Stimulated activated naive CD4-positive, alpha-beta T cell treated with Interleukin-2 at 50 U/mL for 16 hours (primary cell): Measurements from ENCODE around the gene CRLF2.
"Not testable (repeated sequence)": the region's sequence is repeated elsewhere in the genome, so short reads cannot be mapped to it uniquely, and the experiment has no call there.

Source experiments
- DNase-seq: peaks from one replicate; lab custom pipeline; 2025; lab: John Stamatoyannopoulos, UW

The CRLF2 gene

DNA sequence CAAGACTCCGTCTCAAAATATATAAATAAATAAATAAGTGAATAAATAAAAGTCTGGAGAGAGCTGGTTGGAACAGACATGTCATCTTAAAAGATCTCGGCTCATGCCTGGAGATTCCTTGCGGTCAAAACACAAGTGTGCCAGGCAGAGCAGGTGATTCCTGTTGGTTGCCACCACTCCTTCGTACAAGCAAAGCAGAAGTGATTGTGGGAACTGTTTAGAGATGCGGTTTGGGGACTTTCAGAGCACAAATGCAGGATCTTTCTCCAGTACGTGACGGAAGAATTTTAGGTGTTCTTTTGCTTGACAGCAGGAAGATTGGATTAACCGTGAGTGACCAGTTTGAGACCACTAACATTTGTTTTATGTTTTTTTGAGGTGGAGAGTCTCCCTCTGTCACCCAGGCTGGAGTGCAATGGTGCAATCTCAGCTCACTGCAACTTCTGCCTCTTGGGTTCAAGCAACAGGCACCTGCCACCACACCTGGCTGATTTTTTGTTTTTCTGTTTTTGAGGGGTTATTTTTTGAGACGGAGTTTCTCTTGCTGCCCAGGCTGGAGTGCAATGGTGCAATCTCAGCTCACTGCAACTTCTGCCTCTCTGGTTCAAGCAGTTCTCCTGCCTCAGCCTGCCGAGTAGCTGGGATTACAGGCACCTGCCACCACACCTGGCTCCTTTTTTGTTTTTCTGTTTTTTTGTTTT, 2.8 kb upstream of the CRLF2 start:
- no peak for DNase-seq

DNA sequence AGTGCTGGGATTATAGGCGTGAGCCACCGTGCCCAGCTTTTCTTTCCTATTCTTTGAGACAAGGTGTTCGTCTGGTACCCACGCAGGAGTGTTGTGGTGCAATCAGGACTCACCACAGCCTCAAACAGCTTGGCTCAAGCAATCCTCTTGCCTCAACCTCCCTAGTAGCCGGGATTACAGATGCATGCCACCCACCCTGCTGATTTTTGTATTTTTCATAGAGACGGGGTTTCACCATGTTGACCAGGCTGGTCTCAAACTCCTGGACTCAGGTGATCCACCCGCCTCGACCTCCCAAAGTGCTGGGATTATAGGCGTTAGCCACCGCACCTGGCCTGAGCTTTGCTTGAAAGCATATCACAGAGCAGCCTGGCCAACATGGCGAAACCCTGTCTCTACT, 1.5 kb upstream of the CRLF2 start:
- DNase-seq, result no peak

DNA sequence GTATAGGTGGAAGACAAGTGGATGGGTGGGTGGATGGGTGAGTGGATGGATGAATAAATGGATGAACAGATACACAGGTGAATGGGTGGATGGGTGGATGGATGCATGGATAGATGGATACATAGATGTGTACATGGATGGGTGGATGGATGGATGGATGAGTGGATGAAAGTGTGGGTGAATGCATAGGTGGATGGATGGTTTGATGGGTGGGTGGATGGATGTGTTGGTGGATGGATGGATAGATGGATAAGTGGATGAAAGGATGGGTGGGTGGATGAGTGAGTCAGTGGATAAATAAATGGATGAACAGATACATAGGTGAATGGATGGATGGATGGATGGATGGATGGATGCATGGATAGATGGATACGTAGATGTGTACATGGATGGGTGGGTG, 1.6 kb downstream of the CRLF2 start:
- DNase-seq, result no peak

DNA sequence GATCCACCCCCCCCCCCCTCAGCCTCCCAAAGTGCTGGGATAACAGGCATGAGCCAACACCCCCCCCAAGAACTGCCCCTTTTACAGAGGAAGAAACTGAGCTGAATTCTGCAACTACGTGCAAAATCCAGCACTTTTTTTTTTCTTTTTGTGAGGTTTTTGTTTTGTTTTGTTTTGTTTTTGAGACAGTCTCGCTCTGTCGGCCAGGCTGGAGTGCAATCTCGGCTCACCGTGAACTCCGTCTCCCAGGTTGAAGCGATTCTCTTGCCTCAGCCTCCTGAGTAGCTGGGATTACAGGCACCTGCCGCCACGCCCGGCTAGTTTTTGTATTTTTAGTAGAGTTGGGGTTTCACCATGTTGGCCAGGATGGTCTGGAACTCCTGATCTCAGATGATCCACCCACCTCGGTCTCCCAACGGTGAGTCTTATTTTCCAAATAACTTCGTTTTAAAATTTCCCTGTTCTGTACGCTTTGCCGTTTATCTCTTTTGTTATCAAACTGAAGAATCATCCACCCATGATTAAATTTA, 4.9 kb downstream of the CRLF2 start:
- no peak for DNase-seq

DNA sequence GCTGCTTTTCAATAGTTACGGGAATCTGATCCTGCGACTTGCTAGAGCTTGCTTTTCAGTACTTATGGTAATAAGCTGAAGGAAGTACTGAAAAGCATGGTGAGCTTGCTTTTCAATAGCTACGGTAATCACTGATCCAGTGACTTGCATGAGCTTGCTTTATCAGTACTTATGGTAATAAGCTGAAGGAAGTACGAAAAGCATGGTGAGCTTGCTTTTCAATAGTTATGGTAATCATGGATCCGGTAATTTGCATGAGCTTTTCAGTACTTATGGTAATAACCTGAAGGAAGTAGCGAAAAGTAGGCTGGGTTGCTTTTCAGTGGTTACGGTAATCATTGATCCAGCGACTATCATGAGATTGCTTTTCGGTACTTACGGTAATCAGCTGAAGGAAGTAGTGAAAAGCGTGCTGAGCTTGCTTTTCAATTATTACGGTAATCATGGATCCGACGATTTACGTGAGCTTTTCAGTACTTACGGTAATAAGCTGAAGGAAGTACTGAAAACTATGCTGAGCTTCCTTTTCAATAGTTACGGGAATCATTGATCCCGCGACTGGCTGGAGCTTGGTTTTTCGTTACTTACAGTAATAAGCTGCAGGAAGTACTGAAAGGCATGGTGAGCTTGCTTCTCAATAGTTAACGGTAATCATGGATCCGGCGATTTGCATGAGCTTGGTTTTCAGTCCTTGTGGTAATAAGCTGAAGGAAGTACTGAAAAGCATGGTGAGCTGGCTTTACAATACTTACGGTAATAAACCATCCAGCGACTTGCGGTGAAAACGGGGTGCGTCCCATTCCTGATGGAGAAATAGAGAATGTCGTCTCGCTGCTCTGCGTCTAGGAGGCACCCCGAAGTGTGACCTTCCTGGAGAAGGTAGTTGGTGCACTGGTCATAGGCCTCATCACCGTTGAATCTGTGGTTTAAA, 6.5 kb downstream of the CRLF2 start:
- no peak for DNase-seq

DNA sequence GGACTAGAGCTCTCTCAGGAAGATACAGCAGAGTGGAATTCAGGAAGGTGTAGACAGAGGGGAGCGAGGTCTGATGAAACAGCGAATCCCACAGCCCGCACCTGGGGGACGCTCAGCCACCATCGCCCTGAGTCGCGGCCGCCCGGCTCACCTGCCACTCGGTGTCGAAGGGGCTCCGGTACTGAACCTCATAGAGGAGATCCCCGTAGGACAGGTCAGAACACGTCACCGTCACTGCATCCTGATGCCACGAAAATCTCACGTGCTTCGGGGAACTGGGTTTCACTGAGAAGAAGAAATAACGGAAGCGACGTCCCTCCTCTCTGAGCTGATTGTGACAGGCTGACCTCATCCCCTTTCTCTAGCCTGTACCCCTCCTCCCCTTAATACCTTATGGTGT, 10.2 kb downstream of the CRLF2 start:
- no peak for DNase-seq

DNA sequence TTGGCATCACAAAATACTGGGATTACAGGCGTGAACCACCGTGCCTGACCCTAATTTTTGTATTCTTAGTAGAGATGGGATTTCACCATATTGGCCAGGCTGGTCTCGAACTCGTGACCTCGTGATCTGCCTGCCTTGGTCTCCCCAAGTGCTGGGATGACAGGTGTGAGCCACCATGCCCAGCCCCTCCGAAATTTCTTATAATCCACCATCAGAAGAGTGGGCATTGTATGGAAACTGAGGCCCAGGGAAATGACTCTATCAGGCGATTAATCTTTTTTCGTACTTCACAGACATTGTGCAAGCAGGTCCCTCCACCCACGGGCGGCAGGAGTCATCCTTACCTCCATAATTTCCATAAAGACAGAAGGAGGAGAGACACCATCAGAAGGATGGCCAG, 16.0 kb downstream of the CRLF2 start:
- DNase-seq, result no peak

DNA sequence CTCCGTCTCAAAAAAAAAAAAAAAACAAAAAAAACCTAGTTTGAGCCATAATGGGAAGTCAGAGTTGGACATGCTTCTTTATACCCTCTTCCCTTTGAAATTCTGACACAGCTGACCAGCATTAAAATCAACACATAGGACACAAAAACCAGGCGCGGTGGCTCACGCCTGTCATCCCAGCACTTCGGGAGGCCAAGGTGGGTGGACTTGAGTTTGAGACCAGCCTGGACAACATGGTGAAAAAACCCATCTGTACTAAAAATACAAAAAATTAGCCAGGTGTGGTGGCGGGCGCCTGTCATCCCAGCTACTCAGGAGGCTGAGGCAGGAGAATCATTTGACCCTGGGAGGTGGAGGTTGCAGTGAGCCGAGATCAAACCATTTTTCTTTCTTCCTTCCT, 20.3 kb downstream of the CRLF2 start:
- not testable (repeated sequence) for DNase-seq

DNA sequence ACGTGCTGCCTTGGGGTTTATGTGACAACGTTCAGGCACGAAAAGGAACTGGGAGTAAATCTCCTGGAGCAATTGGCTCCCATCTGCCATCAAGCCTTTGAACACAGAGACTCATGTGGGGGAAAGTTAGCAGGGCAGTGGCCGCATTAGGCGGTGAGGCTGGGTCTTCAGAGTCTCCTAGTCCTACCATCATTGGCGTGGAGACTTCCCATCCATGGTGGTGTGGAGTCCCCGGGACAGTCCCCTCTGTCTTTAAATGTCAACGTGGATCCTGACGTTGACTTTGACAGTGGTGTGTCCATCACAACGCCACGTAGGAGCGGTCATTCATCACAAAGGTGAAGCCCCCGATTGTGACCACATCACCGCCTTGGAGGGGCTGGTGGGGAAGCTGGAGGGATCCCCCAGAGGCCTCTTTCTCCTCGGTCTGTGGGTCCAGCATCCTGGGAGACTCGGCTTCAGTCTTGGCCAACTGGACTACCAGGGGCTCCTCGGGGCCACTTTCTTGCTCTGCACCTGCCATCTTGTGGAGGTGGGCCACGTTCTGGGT, 21.8 kb downstream of the CRLF2 start:
- no peak for DNase-seq

DNA sequence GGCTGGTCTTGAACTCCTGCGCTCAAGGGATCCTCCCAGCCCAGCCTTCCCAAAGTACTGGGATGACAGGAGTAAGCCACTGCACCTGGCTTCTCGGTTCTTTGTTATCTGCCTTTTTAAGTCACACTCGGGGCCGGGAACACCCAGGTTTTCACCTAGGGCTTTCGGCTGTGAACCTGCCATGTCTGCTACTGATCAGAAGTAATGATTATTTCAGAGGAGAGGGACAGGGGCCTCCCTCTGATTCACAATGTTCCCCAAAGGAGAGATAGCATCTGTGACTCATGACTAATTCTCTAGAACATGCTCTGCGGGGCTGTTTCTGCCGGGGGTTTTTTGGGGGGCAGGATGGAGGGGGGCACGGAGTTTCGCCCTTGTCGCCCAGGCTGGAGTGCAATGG, 26.9 kb downstream of the CRLF2 start:
- DNase-seq, result no peak

DNA sequence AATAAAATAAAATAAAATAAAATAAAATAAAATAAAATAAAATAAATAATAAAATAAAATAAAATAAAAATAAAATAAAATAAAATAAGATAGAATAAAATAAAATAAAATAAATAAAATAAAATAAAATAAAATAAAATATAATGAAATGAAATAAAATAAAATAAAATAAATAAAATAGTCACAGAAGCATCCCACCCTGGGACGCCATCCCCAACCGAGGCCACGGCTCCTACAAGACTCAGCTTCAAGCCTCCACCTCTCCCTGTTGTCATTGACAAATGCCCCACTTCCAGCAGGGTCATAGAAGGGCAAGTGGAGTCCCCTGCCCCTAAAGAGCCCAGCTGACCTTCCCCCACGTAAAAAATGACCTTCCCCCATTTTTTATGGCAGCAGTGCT, 30.2 kb downstream of the CRLF2 start:
- no peak for DNase-seq

DNA sequence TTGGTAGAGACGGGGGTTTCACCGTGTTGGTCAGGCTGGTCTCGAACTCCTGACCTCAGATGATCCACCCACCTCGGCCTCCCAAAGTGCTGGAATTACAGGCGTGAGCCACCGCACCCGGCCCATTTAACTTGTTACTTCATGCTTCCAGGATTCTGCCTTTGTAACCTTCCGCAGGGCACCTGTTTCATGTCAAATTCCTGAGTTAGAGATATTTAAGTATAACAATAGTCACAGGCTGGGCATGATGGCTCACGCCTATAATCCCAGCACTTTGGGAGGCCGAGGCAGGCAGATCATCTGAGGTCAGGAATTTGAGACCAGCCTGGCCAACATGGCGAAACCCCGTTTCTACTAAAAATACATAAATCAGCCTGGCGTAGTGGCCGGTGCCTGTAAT, 30.8 kb downstream of the CRLF2 start:
- DNase-seq, result not testable (repeated sequence)

DNA sequence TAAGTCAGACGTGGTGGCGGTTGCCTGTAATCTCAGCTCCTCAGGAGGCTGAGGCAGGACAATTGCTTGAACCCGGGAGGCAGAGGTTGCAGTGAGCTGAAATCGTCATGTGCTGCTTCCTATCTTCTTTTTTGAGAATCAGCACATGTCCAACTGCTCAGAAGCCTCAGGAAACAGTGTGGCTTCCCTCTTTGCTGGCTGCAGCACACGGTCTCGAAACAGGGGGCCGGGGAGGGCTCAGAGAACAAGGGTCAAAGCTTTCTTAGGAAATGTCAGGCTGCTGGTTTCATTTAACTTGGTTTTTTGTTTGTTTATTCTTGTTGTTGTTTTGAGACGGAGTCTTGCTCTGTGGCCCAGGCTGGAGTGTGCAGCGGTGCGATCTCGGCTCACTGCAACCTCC, 31.3 kb downstream of the CRLF2 start:
- DNase-seq, result no peak

DNA sequence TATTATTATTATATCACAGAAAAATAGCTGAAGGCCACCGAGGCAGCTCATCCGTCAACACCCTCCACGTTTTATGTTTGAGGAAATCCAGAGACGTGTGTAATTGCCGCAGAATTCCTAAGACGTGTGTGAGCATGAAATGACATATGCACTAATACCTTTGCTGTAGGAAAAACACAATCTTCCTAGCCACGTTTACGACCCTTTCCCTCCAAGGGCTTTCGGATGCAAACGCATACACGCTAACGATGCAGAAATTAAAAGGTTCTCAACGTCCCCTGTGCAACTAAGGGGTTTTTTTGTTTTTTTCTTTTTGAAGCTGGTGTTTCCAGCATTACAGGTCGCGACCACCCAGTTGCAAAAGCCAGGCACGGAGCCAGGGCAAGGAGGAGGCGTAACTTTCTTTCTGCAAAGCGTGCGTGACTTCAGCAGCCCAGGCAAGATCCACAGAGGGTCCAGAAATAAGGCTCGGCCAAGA, 33.8 kb downstream of the CRLF2 start:
- no peak for DNase-seq

DNA sequence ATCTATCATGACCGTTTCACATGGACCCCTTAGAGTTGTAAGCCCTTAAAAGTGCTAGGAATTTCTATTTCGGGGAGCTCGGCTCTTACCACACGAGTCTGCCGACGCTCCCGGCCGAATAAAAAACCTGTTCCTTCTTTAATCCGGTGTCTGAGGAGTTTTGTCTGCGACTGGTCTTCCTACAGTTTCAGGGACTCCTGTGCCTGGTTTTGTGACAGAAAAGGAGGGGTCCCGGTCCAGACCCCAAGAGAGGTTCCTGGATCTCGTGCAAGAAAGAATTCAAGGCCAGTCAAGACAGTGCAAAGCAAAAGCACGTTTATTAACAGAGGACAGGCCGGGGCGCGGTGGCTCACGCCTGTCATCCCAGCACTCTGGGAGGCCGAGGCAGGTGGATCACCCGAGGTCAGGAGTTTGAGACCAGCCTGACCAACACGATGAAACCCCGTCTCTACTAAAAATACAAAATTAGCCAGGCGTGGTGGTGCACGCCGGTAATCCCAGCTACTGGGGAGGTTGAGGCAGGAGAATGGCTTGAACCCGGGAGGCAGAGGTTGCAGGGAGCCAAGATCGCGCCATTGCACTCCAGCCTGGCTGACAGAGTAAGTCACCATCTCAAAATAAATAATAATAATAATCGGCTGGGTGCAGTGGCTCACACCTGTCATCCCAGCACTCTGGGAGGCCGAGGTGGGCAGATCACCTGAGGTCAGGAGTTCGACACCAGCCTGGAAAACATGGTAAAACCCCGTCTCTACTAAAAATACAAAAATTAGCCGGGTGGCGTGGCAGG, 35.7 kb downstream of the CRLF2 start:
- DNase-seq, result not testable (repeated sequence)

DNA sequence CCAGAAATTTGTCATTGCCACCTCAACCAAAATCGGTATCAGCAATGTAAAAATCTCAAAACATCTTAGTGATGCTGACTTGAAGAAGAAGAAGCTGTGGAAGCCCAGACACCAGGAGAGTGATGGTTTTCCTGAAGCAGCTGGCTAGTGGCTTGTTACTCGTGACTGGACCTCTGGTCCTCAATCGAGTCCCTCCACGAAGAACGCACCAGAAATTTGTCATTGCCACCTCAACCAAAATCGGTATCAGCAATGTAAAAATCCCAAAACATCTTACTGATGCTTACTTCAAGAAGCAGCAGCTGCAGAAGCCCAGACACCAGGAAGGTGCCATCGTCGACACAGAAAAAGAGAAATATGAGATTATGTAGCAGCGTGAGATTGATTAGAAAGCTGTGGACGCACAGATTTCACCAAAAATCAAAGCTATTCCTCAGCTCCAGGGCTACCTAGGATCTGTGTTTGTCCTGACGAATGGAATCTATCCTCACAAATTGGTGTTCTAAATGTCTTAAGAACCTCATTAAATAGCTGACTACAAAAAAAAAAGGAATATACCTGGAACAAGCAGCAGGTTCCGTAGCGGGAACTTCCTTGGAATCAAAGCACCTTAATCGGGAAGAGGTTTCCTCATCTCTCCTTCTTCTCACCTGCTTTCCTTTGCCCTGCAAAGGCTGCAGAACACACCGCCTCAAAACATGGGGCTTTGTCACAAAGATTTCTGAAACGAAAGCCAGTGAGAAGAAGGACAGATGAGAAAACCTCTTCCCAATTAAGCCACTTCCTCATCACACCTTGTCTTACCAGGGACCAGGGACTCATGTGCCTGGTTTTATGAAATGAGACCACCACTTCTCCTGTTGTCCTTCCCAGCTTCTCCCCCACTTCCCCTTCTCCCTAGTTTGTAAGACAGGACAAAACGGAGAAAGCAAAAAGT, 37.6 kb downstream of the CRLF2 start:
- not testable (repeated sequence) for DNase-seq

DNA sequence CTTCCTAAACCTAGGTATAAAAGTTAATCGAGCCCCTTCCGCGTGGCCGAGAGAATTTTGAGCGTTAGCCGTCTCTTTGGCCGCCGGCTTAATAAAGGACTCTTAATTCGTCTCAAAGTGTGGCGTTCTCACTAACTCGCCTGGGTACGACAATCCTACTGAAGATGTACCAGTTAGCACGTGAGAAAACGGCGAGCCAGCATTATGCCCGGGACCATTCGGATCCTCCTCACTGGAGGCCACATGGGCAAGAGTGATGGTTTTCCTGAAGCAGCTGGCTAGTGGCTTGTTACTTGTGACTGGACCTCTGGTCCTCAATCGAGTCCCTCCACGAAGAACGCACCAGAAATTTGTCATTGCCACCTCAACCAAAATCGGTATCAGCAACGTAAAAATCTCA, 39.0 kb downstream of the CRLF2 start:
- not testable (repeated sequence) for DNase-seq

DNA sequence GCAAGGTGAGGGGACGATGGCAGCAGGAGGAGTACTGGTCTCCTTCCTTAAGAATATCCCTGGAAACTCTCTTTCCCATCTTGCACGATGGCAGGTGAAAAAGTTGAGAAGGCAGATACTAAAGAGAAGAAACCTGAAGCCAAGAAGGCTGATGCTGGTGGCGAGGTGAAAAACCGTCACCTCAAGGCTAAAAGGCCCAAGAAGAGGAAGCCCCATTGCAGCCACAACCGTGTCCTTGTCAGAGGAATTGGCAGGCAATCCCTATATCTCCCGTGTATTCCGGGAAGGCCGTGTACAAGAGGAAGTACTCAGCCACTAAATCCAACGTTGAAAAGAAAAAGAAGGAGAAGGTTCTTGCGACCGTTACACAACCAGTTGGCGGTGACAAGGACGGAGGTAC, 40.0 kb downstream of the CRLF2 start:
- DNase-seq, result no peak

DNA sequence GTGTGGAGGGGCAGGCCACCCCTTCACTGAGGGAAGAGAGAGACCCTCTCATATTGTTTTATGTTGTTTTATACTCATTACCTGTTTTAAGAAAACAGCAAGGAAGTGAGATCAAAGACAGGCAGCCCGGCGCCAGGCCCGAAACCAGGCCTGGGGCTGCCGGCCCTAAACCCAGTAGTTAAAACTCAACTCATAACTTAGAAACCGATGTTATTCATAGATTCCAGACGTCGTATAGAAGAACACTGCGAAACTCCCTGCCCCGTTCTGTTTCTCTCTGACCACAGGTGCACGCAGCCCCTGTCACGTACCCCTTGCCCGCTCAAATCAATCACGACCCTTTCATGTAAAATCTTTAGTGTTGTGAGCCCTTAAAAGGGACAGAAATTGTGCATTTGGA, 40.5 kb downstream of the CRLF2 start:
- DNase-seq, result not testable (repeated sequence)

DNA sequence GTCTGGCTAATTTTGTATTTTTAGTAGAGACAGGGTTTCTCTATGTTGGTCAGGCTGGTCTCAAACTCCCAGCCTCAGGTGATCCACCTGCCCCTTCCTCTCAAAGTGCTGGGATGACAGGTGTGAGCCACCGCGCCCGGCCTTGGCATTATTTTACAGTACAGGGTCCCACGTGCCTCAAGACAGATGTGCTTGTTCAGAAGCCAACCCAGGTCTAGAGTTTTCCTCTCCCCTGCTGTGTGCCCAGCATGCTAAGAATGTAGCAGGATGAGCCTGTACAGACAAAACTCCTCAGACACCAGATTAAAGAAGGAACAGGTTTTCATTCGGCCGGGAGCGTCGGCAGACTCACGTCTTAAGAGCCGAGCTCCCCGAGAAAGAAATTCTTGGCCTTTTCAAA, 42.2 kb downstream of the CRLF2 start:
- no peak for DNase-seq

DNA sequence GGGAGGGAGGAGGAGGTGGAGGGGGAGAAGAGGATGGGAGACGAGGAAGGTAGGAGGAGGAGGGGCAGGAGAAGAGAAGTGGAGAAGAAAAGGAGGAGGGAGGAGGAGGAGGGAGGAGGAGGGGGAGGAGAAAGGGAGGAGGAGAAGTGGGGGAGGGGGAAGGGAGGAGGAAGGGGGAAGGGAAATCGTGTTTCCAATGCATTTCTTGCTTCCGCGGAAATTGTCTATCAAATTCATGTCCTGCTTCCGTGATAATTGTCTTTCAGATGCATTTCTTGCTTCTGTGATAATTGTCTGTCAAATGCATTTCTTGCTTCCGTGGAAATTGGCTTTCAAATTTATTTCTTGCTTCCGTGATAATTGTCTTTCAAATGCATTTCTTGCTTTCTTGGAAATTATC, 43.3 kb downstream of the CRLF2 start:
- no peak for DNase-seq
